Measurements from ENCODE around the gene CD3E.
"Not testable (repeated sequence)": the region's sequence is repeated elsewhere in the genome, so short reads cannot be mapped to it uniquely, and the experiment has no call there.

Gene CD3E

DNA sequence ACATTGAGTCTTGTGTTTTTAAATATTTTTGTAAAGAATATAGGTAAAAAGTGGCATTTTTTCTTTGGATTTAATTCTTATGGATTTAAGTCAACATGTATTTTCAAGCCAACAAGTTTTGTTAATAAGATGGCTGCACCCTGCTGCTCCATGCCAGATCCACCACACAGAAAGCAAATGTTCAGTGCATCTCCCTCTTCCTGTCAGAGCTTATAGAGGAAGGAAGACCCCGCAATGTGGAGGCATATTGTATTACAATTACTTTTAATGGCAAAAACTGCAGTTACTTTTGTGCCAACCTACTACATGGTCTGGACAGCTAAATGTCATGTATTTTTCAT, 333 bp upstream of the CD3E start:
- TF ChIP-seq, protein P1, sequence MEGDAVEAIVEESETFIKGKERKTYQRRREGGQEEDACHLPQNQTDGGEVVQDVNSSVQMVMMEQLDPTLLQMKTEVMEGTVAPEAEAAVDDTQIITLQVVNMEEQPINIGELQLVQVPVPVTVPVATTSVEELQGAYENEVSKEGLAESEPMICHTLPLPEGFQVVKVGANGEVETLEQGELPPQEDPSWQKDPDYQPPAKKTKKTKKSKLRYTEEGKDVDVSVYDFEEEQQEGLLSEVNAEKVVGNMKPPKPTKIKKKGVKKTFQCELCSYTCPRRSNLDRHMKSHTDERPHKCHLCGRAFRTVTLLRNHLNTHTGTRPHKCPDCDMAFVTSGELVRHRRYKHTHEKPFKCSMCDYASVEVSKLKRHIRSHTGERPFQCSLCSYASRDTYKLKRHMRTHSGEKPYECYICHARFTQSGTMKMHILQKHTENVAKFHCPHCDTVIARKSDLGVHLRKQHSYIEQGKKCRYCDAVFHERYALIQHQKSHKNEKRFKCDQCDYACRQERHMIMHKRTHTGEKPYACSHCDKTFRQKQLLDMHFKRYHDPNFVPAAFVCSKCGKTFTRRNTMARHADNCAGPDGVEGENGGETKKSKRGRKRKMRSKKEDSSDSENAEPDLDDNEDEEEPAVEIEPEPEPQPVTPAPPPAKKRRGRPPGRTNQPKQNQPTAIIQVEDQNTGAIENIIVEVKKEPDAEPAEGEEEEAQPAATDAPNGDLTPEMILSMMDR (conservative IDR thresholded peaks at IDR 0.05), result no peak
- H3K27ac ChIP-seq, result no peak overlapping the region

DNA sequence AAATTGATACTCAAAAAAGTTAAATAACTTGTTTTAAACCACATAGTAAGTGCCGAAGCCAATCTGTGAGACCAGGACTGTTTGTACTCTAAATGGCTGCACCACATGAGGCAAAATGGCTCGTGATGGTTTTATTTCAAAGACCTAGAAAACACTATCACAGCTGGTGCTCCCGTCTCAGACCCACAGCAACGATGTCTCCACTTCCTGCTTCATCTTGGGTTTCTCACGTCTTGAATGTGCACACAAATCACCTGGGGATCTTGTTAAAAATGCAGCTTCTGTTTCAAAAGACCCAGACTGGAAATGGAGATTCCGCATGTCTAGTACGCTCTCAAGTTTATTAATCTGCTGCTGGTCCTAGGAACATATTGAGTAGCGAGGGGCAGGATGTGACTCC, 1.2 kb downstream of the CD3E start:
- H3K27ac ChIP-seq, result no peak overlapping the region
- TF ChIP-seq, protein P1 (conservative IDR thresholded peaks at IDR 0.05), result no peak

DNA sequence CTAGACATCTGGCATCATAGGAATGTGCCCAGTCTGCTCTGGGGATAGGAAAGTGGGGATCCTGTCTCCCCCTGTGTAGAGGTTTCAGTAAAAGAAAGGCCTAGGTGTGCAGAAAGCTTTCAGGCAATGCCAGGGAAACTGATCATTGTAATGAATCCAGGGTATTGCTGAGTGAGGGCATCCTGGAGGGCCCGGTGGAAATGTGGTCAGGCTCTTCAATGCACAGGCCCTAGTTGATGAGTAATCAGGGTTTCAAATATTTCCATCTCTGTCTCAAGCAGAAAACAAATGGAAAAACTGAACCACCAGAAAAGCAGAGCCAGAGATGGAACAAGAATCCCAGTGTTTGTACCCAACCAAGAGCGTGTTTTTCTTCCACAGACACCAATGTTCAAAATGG, 2.0 kb downstream of the CD3E start:
- H3K27ac ChIP-seq, result no peak overlapping the region
- TF ChIP-seq, protein P1 (conservative IDR thresholded peaks at IDR 0.05), result no peak

DNA sequence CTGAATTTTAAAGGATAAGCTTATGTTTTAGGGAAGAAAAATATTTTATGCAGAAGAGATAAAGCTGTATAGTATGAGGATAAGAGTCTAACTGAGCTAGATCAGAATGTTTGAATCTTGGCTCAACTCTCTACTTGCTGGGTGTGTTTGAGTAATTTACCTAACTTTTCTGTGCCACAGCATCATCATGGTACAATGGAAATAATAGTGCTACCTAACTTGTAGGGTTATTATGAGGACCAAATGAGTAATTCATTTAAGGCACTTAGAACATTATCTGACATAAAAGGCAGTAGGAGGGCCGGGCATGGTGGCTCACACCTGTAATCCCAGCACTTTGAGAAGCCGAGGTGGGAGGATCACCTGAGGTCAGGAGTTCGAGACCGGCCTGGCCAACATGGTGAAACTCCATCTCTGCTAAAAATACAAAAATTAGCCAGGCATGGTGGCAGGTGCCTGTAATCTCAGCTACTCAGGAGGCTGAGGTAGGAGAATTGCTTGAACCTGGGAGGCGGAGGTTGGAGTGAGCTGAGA, 4.5 kb downstream of the CD3E start:
- not testable (repeated sequence) for H3K27ac ChIP-seq

DNA sequence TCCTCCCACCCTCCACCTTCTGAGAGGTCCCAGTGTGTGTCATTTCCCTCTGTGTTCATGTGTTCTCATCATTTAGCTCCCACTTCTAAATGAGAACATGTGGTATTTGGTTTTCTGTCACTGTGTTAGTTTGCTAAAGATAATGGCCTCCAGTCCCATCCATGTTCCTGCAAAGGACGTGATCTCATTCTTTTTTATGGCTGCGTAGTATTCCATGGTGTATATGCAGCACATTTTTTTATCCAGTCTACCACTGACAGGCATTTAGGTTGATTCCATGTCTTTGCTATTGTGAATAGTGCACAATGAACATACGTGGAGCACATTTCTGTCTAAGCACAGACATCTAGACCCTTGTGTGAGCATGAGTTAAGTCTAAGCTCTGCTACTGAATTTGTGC, 5.7 kb downstream of the CD3E start:
- H3K27ac ChIP-seq, result no peak overlapping the region
- TF ChIP-seq, protein P1 (conservative IDR thresholded peaks at IDR 0.05), result no peak

DNA sequence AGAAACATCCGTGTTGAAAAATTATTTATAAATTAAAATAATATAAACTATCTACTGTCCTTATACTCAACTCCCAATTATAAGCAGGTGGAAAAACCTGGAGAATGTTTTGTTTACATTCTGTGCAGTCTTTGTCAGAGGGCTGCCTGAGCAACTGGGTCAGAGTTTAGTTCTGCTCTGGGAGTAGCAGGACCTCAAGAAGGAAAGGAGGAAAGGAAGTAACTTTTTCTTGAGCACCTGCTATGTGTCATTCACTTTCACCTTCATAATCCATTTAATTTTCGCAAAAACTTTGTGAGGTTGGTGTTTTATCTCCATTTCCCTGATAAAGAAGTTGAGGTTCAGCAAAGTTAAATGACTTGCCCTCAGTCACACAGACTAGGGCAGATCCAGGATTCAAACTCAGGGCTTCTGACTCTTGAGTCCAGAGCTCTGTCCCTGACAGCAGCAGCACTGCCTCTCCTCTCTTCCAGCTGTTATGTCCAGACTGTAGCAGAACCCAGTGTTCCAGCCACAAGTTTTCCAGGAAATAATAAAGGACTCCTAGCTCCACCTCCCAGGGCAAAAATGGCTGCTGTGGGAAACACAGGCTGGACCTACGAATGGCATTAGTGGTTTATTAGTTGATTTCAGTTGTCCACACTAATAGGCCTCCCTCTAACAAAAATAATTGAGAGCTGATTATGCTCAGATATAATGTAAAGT, 6.4 kb downstream of the CD3E start:
- H3K27ac ChIP-seq, result no peak overlapping the region
- TF ChIP-seq, protein P1 (conservative IDR thresholded peaks at IDR 0.05), result no peak

DNA sequence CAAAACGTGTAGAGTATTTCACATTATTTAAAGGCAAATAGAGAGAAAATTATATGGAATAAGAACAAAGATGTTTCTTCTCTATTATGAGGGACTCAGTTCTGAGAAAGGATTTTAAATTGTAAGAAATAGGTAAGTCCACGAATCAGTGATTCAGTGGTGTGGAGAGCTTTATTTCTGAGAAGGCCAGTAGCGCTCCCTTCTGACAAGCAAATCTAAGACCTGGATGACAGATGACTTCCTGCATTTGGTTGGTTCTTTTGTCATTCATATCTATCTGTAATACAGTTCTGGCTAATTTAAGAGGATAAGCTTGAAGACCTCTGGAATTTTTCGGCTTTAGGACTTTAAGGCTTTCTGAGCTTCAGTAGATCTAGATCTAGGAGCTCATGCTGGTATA, 7.0 kb downstream of the CD3E start:
- H3K27ac ChIP-seq, result no peak overlapping the region
- TF ChIP-seq, protein P1 (conservative IDR thresholded peaks at IDR 0.05), result no peak

DNA sequence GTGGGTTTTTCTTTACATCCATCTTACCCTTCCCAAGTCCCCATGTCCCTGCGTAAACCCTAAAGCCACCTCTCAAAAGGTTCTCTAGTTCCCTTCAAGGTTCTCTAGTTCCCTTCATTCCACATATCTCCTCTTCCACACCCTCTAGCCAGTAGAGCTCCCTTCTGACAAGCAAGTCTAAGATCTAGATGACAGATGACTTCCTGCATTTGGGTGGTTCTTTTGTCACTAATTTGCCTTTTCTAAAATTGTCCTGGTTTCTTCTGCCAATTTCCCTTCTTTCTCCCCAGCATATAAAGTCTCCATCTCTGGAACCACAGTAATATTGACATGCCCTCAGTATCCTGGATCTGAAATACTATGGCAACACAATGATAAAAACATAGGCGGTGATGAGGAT, 7.8 kb downstream of the CD3E start:
- H3K27ac ChIP-seq, result no peak overlapping the region
- TF ChIP-seq, protein P1 (conservative IDR thresholded peaks at IDR 0.05), result no peak

Data from VCaP (cell line).